Endometrial microvascular endothelial cells (primary cell): Measurements from ENCODE around the gene NPAS2. TPM values are rescaled to one million over a fixed set of nuclear protein-coding genes. Genes with fewer than 3 reads are reported as not detected.

ENCODE experiments used
- in situ Hi-C: cut with HindIII; loops from 2 replicates; pipeline ENCODE4 v1.10.0; 2017; ENCODE audit warnings: low sequenced_read_pairs, low pct_unique_long_range_greater_than_20kb; ENCODE audit errors: inconsistent ontology term
- total RNA-seq: library from RNA; depleted of rRNA; stranded (reverse); fragments of >200 nt; gene quantifications from one replicate; pipeline ENCODE4 v1.2.3, GENCODE V29; 2015; ENCODE audit errors: inconsistent ontology term

Gene NPAS2
- total RNA-seq, 1 donor from 2014 or later, result 0.93 TPM

- in situ Hi-C loops, result no loop called here
Measured at GRCh38 chr2:100893392-100894104, 73.6 kb downstream of the NPAS2 start.

- in situ Hi-C loops, result no loop called here
Measured at GRCh38 chr2:100894105-100894795, 74.3 kb downstream of the NPAS2 start.

- in situ Hi-C loops, result no loop called here
Measured at GRCh38 chr2:100894796-100895156, 74.8 kb downstream of the NPAS2 start.

- in situ Hi-C loops, result no loop called here
Measured at GRCh38 chr2:100895402-100895801, 75.5 kb downstream of the NPAS2 start.

GRCh38 chr2:100895934-100896685 lies 76.2 kb downstream of the NPAS2 start:
- in situ Hi-C loops, result no loop called here

- in situ Hi-C loops, result no loop called here
Measured at GRCh38 chr2:100898035-100898665, 78.2 kb downstream of the NPAS2 start.

GRCh38 chr2:100900156-100900795 lies 80.3 kb downstream of the NPAS2 start:
- in situ Hi-C loops, result no loop called here

- in situ Hi-C loops, result no loop called here
Measured at GRCh38 chr2:100902817-100903405, 83.0 kb downstream of the NPAS2 start.

GRCh38 chr2:100903534-100904258 lies 83.8 kb downstream of the NPAS2 start:
- in situ Hi-C loops, result no loop called here

GRCh38 chr2:100905132-100905805 lies 85.3 kb downstream of the NPAS2 start:
- in situ Hi-C loops, result no loop called here

- in situ Hi-C loops, result no loop called here
Measured at GRCh38 chr2:100906131-100906530, 86.2 kb downstream of the NPAS2 start.

- in situ Hi-C loops, result no loop called here
Measured at GRCh38 chr2:100906679-100907078, 86.7 kb downstream of the NPAS2 start.

GRCh38 chr2:100907832-100908231 lies 87.9 kb downstream of the NPAS2 start:
- in situ Hi-C loops, result no loop called here

- in situ Hi-C loops, result no loop called here
Measured at GRCh38 chr2:100909534-100910081, 89.7 kb downstream of the NPAS2 start.

GRCh38 chr2:100910111-100910510 lies 90.2 kb downstream of the NPAS2 start:
- in situ Hi-C loops, result no loop called here

GRCh38 chr2:100919316-100919715 lies 99.4 kb downstream of the NPAS2 start:
- in situ Hi-C loops, result no loop called here

GRCh38 chr2:100921685-100922161 lies 101.8 kb downstream of the NPAS2 start:
- in situ Hi-C loops, result no loop called here
